Stimulated activated CD8-positive, alpha-beta memory T cell treated with anti-CD3 and anti-CD28 coated beads, Interleukin-2, amount 100 ng/mL, for 1 hour (primary cell): ENCODE results near the gene C5orf46.
"Not testable (repeated sequence)": the region's sequence is repeated elsewhere in the genome, so short reads cannot be mapped to it uniquely, and the experiment has no call there.

Experiments used
- DNase-seq, 2 donors: peaks; one replicate each; pipeline ENCODE4 v3.0.0-alpha.2; 2020; ENCODE audit warnings: low read depth in 2 of 2

The C5orf46 gene

GRCh38 chr5:147893820-147894219 is 12.5 kb downstream of the C5orf46 start:
- DNase-seq = no peak

DNA sequence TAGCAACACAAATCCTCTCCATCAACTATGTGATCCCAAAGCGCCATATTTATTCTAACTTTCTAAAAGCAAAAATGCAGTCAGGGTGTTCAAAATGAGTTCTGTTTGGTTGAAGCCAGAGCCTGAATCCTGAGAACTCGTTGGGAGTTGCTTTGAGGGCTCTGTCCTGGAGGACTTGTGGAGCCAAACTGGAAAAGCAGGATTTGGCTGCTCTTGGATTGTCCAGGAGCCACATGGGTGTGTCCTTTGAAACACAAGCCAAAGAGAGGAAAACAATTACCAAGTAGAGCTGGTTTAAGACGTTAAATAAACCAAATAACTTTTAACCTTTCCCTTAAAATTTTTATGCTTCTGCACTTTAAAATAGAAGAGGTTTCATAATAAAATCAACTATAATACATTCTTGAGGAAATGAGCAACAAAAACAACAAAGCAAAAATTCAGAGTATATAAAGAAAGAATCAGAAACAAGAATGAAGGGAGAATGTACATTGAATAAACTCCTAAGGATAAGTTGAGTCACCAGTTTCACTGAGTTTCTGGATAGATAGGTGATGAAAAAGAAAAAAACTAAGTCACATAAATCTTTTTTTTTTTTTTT is 13.5 kb downstream of the C5orf46 start:
- no peak for DNase-seq

DNA sequence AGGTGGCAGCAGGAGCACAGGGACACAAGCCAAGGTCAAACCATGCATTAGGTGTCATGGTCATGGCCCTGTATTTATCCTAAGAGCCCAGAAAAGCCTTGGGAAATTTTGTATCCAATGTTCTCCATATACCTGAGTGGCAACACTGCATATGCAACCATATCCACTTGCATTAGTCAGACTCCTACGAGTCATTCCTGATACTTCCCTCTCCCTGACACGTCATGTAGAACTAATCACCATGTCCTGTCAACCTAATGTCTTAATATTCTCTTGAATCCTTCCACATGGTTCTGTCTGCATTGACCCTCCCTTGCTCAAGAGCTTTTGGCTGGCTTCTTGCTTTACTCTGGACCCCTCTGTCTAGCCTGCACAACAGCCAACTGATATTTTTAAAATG is 18.4 kb downstream of the C5orf46 start:
- DNase-seq = no peak

DNA sequence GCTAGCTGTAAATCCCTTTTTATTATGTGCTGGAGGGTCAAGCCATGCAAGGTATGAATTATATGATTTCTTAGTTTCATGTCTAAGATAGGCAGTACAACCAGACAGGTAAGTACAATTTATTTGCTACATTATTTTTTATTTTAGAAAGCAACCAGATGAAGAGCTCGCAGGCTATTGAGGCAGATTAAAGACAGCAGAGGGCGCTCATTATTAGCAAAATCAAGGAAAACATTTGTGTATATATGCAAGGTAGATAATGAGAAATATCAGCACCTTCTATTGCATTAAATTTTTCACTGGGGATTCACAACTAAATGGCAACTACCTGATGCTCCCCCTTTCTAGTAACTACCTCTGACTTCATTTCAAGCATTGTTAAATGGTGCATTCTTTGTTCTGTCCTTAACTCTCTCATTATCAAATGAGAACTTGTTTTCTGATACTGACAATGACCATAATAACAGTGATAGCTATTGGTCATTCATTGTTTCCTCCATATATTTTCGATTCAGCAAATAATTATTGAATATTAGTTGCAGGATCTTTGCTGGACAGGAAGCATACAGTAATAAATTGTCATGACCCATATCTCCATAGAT is 19.2 kb downstream of the C5orf46 start:
- no peak for DNase-seq

GRCh38 chr5:147882586-147883313 is 23.6 kb downstream of the C5orf46 start:
- DNase-seq = no peak

GRCh38 chr5:147880487-147880886 is 25.9 kb downstream of the C5orf46 start:
- DNase-seq = no peak

DNA sequence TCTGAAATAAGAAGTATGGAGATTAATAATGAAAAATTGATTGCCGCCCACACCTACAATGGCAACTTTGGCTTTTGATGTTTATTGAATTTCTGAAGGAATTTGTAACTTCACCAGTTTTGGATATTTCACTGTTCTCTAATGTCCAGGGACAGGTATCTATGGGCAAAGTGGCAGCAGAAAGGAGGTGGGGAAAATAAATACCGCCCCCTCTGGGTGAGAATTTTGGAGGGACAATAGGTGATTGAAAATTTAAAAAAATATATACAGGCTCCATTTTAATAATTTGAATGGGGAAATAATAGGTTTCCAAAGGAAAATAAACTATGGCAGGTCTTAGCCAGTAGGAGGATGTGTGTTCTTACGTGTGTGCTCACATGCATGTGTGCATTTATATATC is 26.6 kb downstream of the C5orf46 start:
- DNase-seq = no peak

GRCh38 chr5:147878066-147878759 is 28.1 kb downstream of the C5orf46 start, which contains the start of gene SCGB3A2:
TSS of gene SCGB3A2 (plus strand) at chr5:147878711. CDS start at chr5:147878804, 93 bp downstream.
- DNase-seq = no peak

GRCh38 chr5:147876626-147877025 is 29.7 kb downstream of the C5orf46 start:
- no peak for DNase-seq

DNA sequence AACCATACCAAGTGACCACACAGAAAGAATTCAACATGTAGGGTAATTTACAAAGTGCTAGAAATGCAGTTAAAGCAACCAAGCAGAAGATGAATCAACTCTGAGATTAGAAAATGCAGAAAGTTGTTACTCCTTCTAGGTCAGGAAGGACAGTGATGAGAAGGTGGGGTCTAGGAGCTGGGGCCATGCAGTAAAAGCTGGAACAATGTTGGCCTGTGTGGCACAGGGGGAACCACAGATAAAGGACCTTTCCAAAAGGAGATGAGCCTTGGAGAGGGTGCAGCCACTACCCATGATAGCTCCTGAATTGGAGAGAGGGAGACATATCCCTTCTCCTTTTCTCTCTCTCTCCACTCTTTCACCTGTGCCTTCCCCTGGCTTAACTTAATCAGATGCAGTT is 30.2 kb downstream of the C5orf46 start:
- no peak for DNase-seq

GRCh38 chr5:147874910-147875367 is 31.4 kb downstream of the C5orf46 start:
- DNase-seq = no peak

- DNase-seq = not testable (repeated sequence)
These were observed 32.0 kb downstream of the C5orf46 start for GRCh38 chr5:147874118-147874875.

GRCh38 chr5:147872744-147873435 is 33.4 kb downstream of the C5orf46 start:
- DNase-seq = not testable (repeated sequence)

DNA sequence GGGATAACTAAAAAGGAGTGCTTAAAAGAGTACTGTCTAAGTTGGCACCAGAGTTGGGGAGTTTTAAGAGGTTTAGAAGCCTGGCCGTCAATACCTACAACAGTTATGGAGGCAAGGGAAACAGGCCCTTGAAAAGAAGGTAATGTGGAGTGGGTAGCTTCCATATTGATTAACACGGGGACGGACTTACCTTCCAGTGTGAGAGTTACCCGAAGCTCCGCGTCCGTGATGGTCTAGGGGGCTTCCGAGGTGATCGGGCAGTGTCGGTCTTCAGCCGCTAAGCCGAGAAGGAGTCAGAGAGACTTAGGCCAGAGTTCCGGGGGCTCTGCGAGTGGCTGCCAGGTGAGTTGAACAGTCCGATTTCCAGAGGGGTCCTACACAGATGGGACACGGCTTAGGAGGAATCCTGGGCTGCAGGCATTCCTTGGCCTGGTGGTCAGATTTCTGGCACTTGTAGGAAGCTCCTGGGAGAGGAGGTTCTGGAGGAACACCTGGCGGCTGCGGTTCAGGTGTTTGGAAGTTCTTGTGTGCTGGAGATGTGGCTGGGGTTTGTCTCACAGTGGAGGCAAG is 34.3 kb downstream of the C5orf46 start:
- DNase-seq = not testable (repeated sequence)

GRCh38 chr5:147869892-147870291 is 36.4 kb downstream of the C5orf46 start:
- DNase-seq = not testable (repeated sequence)

GRCh38 chr5:147869112-147869511 is 37.2 kb downstream of the C5orf46 start:
- no peak for DNase-seq

DNA sequence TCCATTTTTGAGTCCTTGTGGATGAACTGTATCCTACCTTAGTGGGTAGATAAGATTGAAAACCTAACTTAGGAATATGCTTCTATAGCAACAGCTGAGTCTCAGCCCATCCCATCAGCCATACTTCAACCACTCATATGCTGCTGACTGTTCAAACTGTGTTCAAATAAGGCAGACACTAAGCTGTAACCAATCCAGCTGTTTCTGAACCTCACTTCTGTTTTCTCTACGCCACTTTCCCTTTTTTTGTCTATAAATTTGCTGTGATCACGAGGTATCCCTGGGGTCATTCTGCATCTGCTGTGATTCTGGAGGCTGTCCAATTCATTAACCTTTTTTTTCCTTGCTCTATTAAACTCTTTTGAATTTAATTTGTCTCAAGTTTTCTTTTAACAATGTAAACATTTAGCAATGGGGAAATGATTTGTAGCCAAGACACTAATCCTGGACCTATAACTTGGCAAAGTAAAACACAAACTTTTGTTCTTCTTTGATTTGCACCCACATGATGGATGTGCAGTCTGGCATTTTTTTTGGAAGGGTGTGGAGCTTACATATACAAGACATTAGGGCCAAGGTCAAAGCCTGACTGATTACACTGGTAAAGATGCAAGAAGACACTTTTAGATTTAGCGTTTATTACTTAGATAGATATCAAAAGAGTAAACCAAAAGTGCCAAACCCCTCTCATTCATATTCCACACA is 42.7 kb downstream of the C5orf46 start:
- no peak for DNase-seq

DNA sequence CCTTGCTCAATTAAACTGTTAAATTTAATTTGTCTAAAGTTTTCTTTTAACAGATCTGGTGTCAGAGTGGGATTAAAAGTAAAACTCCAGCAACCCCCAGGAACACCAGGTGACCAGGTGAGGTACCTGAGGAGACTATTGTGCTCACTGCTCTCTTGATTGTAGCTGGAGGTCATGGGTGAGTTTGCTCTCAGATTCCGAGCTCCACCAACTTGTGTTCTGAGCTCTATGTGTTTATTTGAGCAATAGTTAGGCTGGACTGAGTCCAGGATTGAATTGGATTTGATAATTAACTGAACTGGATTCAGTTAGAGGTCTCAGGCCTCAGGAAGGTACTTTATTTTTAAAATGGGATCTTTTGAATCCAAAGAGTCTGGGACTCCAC is 45.7 kb downstream of the C5orf46 start:
- DNase-seq = no peak

DNA sequence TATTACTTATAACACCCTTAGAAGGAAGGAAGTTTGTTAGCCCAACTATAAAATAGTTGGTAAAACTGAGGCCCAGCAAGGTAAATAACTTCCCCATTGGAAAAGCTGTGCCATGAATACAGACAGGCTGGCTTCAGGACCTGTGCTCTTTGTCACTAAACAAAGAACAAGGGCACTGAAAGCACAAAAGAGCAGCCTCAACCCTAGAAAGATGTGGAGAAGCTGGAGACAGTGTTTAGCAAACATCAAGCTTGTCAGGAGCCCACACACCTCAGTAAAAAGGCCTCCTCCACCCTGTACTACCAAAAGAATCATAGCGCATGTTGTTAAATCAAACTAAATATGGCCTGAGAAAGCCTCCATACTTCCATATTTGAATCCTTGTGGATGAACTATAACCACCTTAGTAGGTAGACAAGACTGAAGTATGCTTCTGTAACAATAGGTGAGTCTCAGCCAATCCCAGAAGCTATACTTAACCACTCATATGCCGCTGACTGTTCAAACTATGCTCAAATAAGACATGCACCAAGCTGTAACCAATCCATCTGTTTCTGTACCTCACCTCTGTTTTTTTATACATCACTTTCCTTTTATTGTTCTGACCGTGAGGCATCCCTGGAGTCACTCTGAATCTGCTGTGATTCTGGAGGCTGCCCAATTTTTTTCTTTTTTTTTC is 46.2 kb downstream of the C5orf46 start:
- DNase-seq = no peak
